HG02623 (cell line): ENCODE measurements around the gene TRPM5.

ENCODE experiments used
- ATAC-seq: cut with Tn5 transposase; IDR thresholded peaks from one replicate; pipeline ENCODE4 v1.9.1; 2021; ENCODE audit warnings: moderate library complexity; ENCODE audit not compliant: unreplicated experiment

Gene TRPM5

GRCh38 chr11:2421996-2422395, 22.3 kb downstream of the TRPM5 start:
- ATAC-seq, result no peak

DNA sequence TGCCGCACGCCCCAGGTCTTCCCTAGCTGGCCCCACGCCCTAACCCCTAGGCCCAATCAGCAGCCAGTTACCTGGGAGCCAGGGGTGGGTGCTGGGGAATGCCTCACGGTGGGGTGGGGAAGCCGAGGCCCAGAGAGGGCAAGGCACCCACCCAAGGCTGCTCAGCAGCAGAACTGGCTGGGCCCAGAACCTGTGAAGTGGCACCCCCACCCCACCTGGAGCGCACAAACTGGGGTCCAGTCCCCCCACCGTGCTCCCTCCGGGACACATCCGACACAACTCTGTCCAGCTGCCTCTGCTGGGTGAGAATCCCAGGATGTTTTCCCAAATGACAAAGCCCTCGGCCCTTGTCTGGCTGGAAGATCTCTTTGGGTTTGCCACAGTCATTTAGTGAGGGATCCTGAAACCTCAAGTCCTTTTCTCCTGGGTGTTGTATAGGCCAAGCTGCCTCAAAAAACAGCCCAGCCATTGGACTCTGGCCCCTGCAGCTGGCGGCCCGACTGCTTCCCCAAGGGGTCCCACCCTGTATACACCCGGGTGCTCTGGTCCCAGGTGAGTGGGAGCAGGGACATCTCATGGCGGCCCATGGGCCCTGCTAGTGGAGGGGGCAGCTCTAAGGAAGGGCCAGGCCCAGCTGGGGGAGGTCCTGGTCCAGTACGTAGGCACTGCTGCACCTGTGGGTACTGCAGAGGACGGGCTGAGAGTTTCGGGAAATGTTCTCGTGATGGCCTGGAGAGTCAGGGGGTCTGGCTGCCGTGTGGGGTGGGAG, 22.9 kb downstream of the TRPM5 start:
- ATAC-seq, result no peak

- no peak for ATAC-seq
Measured at GRCh38 chr11:2420502-2421225, 23.6 kb downstream of the TRPM5 start.

DNA sequence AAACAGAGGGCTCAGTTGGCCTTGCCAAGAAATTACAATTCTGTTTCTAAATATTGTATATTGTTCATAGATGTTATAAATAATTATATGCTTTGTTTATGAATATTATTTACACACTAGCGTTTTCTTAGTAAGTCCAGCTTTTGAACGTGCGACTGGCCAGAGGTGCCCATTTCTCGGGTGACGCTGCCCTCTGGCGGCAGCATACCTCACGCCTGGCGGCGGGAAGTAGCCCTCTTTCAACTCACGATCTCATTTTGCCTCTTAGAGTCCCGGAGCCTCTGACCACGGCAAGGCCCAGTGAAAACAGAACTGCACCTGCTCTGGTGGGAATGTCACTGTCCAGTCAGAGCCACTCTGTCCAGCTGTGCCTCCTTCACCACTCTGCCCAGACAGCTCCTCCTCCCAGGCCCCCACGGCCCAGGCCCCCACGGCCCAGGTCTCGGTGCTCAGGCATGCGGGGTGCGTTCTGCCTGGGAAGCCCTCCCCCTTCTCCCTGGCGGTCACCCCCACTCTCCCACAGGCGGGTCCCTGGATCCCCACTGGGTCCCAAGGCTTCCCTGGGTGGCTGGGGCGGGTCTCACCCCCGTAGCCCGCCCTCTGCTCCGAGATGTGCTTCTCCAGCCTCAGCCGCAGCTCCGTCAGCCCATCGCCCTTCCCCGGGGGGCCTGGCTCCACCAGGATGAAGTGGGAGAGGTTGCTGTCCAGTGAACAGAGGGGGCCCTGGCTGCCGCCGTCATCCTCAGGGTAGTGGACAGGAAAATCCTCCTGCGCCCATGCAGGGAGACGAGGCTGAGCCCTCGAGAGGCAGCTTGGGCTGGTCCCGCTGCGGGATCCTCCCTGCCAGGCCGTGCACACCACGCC, 24.4 kb downstream of the TRPM5 start:
- no peak for ATAC-seq

GRCh38 chr11:2418693-2419360, 25.5 kb downstream of the TRPM5 start:
- no peak for ATAC-seq

DNA sequence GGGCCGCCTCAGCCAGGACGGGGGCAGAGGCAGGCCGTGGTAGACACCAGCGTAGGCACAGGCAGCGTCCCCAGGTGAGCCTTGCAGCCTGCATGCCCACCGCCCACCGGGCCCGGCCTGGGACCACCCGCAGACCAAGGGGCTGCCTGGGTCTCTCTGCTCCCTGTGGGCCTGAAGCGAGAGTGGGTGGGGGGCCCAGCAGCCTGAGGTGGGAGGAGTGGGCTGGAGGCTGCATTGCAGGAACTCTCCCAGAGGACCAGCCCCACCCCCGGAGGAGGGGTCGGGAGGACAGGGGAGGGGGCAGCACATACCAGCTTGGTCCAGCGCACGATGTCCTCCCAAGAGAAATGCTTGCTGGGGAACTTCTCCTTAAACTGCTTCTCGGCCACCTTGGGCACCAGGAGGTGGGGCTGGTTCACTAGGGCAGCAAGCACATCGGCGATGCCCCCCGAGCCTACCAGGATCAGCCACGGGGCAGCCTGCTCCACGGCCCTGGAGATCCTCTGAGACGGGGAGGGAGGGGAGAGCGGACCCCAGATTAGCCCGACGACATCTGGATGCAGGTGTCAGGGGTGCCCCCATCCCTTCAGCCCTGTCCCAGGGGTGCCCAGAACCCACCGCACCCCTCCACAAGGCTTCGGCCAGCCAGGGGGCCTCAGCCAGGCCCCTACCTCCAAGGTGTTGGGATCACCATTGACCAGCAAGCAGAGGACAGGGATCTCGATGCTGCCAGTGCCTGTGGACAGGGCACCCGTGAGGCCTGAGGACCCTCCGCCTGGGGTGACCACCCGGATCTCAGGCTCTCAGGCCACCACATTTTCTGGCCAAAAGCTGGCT, 26.2 kb downstream of the TRPM5 start:
- no peak for ATAC-seq

GRCh38 chr11:2416765-2417164, 27.5 kb downstream of the TRPM5 start:
- ATAC-seq, result no peak

- ATAC-seq, result no peak
Measured at GRCh38 chr11:2415601-2416380, 28.5 kb downstream of the TRPM5 start.

GRCh38 chr11:2415171-2415570, 29.1 kb downstream of the TRPM5 start:
- no peak for ATAC-seq

GRCh38 chr11:2414616-2415015, 29.7 kb downstream of the TRPM5 start:
- ATAC-seq, result no peak

GRCh38 chr11:2413742-2414579, 30.4 kb downstream of the TRPM5 start:
- ATAC-seq, result no peak

DNA sequence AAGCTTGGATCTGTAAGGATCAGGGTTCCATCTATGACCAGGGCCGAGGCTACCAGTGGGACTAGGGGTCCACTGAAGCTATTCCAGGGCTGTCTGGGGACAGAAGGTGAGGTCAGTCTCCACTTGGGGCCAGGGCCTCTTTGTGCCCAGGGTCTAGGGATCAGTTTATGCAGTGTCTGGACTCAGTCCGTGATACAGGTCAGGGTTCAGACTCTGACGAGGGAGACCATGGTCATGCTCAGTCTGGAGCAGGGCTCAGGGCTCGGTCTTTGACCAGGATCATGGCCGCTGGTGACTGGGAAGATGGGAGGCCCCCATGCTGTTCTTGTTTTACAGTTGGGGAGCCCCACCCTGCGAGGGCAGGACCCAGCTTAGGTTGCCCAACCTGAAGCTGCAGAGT, 32.0 kb downstream of the TRPM5 start:
- no peak for ATAC-seq

DNA sequence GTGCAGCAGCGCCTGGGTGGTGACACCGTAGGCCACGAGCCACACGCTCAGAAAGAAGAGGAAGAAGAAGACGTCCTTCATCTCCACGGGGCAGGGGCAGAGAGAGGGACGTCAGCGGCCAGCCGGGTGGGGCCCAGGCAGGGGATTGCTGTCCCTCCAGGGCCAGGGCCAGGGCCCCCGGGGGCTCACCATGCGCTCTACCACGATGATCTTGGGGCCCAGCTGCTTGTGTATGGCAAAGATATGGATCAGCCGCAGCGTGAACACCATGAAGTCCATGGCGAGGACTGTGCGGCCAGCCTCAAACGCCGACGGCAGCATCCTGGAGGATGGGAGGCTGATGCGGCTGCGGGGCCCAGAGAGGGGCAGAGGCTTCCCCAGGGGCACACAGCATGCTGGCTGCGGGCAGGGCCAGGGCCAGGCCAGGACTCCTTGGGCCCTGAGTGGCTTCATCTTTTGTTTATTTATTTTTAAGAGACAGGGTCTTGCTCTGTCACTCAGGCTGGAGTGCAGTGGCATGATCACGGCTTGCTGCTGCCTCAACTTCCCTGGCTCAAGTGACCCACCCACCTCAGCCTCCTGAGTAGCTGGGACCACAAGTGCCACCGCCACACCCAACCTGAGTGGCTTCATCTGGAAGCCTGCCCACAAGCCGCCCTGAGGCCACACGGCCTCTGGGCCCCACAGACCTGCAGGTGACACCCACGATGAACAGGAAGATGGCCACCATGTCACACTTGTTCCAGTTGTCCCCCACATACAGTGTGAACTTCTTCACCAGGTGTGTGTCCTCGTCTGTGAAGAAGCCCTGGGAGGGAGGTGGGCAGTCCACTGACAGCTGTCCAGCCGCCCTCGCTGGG, 32.6 kb downstream of the TRPM5 start:
- ATAC-seq, result no peak

GRCh38 chr11:2410616-2411015, 33.7 kb downstream of the TRPM5 start:
- no peak for ATAC-seq

GRCh38 chr11:2409611-2410468, 34.5 kb downstream of the TRPM5 start:
- no peak for ATAC-seq

DNA sequence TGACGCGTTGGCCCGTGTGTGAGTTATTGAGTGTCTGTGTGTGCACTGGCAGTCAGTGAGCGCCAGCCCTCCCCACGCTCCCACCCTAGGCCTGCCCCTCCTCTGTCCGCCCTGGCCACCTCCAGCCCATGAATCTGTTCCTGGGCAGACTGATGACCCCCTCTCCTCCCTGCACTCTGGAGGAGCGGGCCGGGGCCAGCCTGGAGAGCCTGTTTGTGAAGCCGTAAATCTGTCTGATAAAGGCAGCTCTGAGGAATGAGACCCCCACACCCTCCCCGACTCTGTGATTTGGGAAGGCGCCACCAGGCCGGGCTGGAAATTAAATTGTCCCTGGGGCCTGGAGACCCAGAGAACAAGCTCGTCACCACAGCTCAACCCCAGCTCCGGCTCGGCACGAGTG, 35.2 kb downstream of the TRPM5 start:
- ATAC-seq, result no peak

- no peak for ATAC-seq
Measured at GRCh38 chr11:2408671-2409070, 35.6 kb downstream of the TRPM5 start.
